Activated naive CD8-positive, alpha-beta T cell treated with anti-CD3 and anti-CD28 coated beads, Interleukin-2, amount 10 ng/mL, durations not matched to agents 7 days and 5 days (primary cell): ENCODE results near the gene SELENOK. TPM values are rescaled to one million over a fixed set of nuclear protein-coding genes. Genes with fewer than 3 reads are reported as not detected.
A peak's percentile ranks its signal among the peaks of the same experiment; 100 is the strongest.

Source experiments
- ATAC-seq: fragments of 150-1000 bp; cut with Tn5 transposase; one replicate; pipeline ENCODE4 v1.10.0; 2021; ENCODE audit warnings: low read depth, moderate library complexity
- POLR2A ChIA-PET: fragments of 350-600 bp; sonication (Branson Sonifier 250); formaldehyde crosslinking; loops from one replicate; lab custom pipeline; 2021; ENCODE audit warnings: antibody characterized with exemption; lab: Charles Lee
- DNase-seq: peaks from one replicate; pipeline ENCODE4 v3.0.0; 2021
- H3K27ac Mint-ChIP-seq: one replicate; pipeline ENCODE4 v1.8.0; 2022; ENCODE audit warnings: mild to moderate bottlenecking, mixed read lengths
- H3K27me3 Mint-ChIP-seq: one replicate; pipeline ENCODE4 v1.8.0; 2022; ENCODE audit warnings: mild to moderate bottlenecking, moderate library complexity, mixed read lengths
- H3K36me3 Mint-ChIP-seq: one replicate; pipeline ENCODE4 v1.8.0; 2021; ENCODE audit warnings: mild to moderate bottlenecking, mixed read lengths
- H3K4me1 Mint-ChIP-seq: one replicate; pipeline ENCODE4 v1.8.0; 2021; ENCODE audit warnings: mixed read lengths
- H3K4me3 Mint-ChIP-seq: one replicate; pipeline ENCODE4 v1.8.0; 2022; ENCODE audit warnings: mild to moderate bottlenecking, moderate library complexity, mixed read lengths
- H3K9me3 Mint-ChIP-seq: one replicate; pipeline ENCODE4 v1.8.0; 2021; ENCODE audit warnings: mixed read lengths
- total RNA-seq, 2 experiments: library from RNA; stranded (reverse); gene quantifications; one replicate each; pipeline ENCODE4 v1.2.3, GENCODE V29; 2021

The SELENOK gene
- total RNA-seq, 2 experiments from 2014 or later = 43.2 to 43.9 TPM

DNA sequence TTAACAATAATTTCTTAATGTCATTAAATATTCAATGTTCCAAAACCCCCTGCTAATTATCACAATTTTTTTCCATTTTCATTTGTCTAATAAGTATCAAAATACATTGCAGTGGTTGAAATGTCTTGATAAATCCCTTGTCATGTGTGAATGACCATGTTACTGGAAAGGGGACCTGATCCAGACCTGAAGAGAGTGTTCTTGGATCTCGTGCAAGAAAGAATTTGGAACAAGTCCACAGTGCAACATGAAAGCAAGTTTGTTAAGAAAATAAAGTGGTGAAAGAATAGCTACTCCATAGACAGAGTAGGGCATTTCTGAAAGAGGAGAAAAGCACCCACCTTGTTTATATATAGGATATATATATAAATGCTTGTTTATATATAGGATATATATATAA, 10.4 kb upstream of the SELENOK start:
- Mint-ChIP-seq H3K4me1 (no peaks in the 10 kb centered on the region), H3K4me3 (no peak overlapping the region), H3K36me3 (no peaks in the 10 kb centered on the region), H3K27me3 (peaks cover 29% of the 10 kb centered on the region), H3K9me3 (peaks cover 2% of the 10 kb centered on the region), H3K27ac (no peak overlapping the region)
- ATAC-seq (no peak), DNase-seq (no peak)
- POLR2A ChIA-PET = no interaction called here

DNA sequence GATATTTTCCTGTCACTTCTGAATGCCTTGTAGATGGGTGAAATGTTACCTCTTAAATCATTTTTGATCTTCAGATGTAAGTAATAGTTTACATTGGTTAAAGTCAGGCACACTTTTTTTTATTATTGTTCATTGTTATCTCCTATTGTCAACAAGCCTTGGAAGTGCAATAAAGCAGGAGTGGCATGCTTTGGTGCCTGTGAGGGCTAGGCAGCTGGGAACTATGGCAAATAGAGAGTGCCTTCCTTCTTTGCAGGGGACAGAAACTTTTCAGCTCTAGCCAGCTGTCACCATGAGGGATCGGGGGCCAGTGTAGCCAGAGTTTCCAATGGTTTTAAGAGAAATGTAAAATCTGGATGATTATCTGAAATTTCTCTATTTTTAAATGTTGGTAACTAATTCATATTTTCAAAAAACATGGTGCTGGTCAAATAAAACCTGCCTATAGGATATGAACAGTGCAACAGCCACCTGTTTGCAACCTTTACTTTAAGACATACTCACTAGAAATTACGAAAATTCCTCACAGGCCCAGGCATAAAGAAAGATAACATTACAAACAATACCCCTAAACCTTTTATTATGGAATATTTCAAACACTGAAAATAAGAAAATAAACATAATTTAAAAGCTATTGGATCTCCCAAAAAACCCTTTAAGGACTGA, 9.1 kb upstream of the SELENOK start:
- POLR2A ChIA-PET = interaction anchor here (0.7 kb wide), 1 partner anchor 9 kb away, joined by 3 read pairs; the partner anchor contains the start of gene SELENOK
- peaks cover 22% of the 10 kb centered on the region for H3K27me3 Mint-ChIP-seq
- H3K4me1 Mint-ChIP-seq = no peaks in the 10 kb centered on the region
- H3K36me3 Mint-ChIP-seq = no peaks in the 10 kb centered on the region
- H3K27ac Mint-ChIP-seq = no peak overlapping the region
- H3K4me3 Mint-ChIP-seq = no peak overlapping the region
- no peak for DNase-seq
- no peak for ATAC-seq
- no peaks in the 10 kb centered on the region for H3K9me3 Mint-ChIP-seq

DNA sequence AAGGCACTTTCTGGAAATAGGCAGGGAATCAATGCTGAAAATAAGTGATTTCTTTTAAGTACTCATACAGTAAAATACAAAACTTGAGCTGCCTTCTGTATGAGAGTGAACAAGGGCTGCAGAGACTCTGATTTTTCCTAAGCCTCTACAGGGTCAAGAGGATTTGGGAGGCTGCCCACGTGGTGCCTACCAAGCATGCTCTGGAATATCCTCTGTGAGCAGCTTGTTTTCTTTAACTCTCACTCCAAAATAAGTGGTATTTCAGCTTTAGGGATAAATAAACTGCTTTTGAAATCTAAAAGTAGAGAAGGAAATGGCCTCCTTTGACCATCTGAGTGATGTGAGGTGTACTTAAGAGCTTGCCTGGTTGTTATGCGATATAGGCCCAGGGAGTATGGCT, 8.1 kb upstream of the SELENOK start:
- ATAC-seq (no peak), DNase-seq (no peak)
- Mint-ChIP-seq H3K27ac (no peak overlapping the region), H3K4me1 (no peaks in the 10 kb centered on the region), H3K4me3 (no peak overlapping the region), H3K9me3 (no peaks in the 10 kb centered on the region), H3K36me3 (no peaks in the 10 kb centered on the region), H3K27me3 (peaks cover 21% of the 10 kb centered on the region)
- POLR2A ChIA-PET = interaction anchor here (0.7 kb wide), 1 partner anchor 8 kb away, joined by 3 read pairs; the partner anchor contains the start of gene SELENOK

DNA sequence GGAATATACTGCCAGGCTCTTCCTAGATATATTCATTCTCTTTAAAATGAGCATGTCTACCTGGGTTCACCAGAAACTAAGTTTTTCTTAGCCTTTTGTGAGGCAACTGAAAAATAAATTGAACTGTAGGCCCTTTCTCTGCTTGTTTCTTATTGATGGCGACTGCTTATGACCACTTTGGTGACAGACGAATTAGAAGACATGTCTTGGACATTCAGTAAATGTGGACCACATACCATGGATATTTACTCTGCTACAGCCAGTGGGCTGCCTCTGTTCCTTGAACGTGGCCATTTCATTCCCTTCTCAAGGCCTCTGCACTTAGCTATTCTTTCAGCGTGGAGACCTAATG, 603 bp upstream of the SELENOK start:
- Mint-ChIP-seq H3K27me3 (peaks cover 22% of the 10 kb centered on the region), H3K27ac (peak overlapping the region; percentile 99), H3K36me3 (peaks cover 13% of the 10 kb centered on the region), H3K4me1 (peaks cover 36% of the 10 kb centered on the region), H3K4me3 (peak overlapping the region; percentile 95), H3K9me3 (peaks cover 5% of the 10 kb centered on the region)
- POLR2A ChIA-PET = interaction anchor here (0.9 to 3.2 kb wide), 3 partner anchors 8 to 544 kb away, joined by 3 to 29 read pairs (median 10); partner anchors contain the start of genes ACTR8 and DCP1A
- ATAC-seq = no peak
- DNase-seq = no peak

DNA sequence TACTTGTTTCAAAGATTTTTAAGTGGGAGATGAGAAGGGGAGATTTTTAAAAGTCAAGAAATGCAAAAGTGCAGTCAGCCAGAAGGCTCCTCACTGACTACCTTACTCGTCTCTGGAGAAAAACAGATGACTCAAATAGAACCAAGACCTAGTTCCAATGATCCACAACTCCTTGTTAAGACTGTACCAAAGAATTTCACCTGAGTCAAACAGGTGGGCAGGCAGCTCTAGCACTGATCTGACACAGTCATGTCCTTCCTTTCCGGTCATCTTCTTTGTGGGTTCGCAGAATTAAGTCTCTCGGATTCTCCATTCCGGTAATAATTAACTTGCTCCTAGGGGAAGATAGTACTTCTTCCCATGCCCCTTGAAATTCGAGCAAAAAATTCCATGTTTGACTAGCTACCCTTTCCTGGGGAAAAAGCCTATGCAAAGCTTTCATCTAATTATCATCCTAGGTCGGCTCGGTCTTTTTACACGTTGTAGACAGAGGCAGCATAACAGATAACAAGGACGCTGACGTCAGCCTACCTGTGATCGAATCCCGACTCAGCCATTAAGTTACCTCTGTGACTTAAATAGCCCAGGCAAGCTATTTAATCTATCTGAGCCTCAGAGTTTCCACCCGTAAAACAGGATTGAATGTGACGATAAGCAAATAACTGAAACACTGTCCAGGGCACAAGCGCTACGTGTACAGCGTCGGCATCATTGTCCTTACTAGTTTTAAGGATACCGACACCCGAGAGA, 758 bp downstream of the SELENOK start:
- H3K4me3 Mint-ChIP-seq = peak overlapping the region; percentile 95
- DNase-seq (no peak), ATAC-seq (peak; percentile 15)
- peak overlapping the region; percentile 99 for H3K27ac Mint-ChIP-seq
- peaks cover 19% of the 10 kb centered on the region for H3K36me3 Mint-ChIP-seq
- H3K4me1 Mint-ChIP-seq = peaks cover 39% of the 10 kb centered on the region
- POLR2A ChIA-PET = interaction anchor here (1.4 to 3.2 kb wide), 2 partner anchors 9 to 543 kb away, joined by 10 to 29 read pairs; partner anchors contain the start of genes ACTR8 and DCP1A
- H3K9me3 Mint-ChIP-seq = peaks cover 5% of the 10 kb centered on the region
- H3K27me3 Mint-ChIP-seq = peaks cover 15% of the 10 kb centered on the region

DNA sequence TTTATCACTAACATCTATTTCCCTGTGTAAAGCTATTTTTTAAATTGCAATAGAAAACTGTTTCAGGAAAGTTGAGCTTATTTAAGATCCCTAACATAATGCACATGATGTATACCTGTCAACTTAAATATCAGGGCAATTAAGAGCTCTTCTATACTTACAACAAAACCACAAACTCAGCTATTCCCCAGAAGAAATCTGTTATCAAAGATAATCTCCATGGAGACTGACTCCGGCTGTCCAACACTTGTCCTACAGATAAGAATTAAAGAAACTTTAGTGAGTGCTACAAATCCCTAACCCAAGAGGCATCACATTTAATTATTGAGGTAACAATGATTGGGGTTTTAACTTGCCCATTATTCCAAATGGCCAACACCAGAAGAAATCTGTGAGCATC, 3.4 kb downstream of the SELENOK start:
- peaks cover 38% of the 10 kb centered on the region for H3K4me1 Mint-ChIP-seq

DNA sequence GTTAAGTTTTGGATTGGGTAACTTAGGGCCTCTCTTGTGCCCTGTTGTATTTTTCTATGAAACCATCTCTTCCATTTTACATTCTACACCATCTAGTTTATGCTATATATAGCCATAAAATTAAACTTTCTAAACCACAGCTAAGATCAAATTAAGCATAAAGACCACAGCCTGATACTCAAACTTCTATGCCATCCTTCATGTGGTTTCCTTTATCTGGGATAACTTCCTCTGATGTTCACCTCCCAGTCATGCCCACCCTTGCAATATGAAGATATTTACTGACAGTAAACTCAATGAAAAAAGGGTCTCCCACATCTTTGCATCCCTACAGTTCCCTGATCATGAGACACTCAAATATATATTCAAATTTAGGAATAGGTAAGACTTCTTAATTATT, 4.2 kb downstream of the SELENOK start:
- Mint-ChIP-seq H3K4me3 (peak overlapping the region; percentile 6), H3K36me3 (peaks cover 20% of the 10 kb centered on the region), H3K4me1 (peaks cover 38% of the 10 kb centered on the region), H3K27me3 (no peaks in the 10 kb centered on the region), H3K27ac (no peak overlapping the region), H3K9me3 (no peaks in the 10 kb centered on the region)
- POLR2A ChIA-PET = no interaction called here
- ATAC-seq (no peak), DNase-seq (no peak)

More for the DNA sequence above, 3.4 kb downstream of the SELENOK start:
- peaks cover under 1% of the 10 kb centered on the region for H3K27me3 Mint-ChIP-seq
- H3K9me3 Mint-ChIP-seq = peaks cover 3% of the 10 kb centered on the region
- POLR2A ChIA-PET = no interaction called here
- ATAC-seq = no peak
- no peak overlapping the region for H3K4me3 Mint-ChIP-seq
- no peak overlapping the region for H3K27ac Mint-ChIP-seq
- H3K36me3 Mint-ChIP-seq = peaks cover 20% of the 10 kb centered on the region
- no peak for DNase-seq

DNA sequence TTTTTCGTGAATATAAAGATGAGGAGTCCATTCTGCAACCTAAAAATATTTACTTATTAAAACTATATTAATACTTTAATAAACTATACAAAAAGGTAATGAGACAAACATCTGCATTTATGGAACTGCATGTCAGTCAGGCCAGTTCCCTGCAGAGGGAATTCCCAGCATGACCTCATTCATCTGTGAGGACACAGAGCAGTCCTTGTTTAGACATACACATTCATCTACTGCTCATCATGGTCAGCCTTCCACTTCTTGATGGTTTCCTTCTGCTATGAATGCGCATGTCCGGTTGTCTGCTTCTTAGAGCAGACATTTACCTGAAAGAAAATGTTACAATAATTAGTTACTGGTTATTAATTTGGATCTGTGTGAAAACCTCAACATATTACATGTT, 6.4 kb downstream of the SELENOK start:
- POLR2A ChIA-PET = no interaction called here
- no peak overlapping the region for H3K27ac Mint-ChIP-seq
- H3K36me3 Mint-ChIP-seq = peaks cover 22% of the 10 kb centered on the region
- H3K9me3 Mint-ChIP-seq = no peaks in the 10 kb centered on the region
- H3K4me3 Mint-ChIP-seq = no peak overlapping the region
- no peak for ATAC-seq
- no peak for DNase-seq
- peaks cover 35% of the 10 kb centered on the region for H3K4me1 Mint-ChIP-seq
- no peaks in the 10 kb centered on the region for H3K27me3 Mint-ChIP-seq

DNA sequence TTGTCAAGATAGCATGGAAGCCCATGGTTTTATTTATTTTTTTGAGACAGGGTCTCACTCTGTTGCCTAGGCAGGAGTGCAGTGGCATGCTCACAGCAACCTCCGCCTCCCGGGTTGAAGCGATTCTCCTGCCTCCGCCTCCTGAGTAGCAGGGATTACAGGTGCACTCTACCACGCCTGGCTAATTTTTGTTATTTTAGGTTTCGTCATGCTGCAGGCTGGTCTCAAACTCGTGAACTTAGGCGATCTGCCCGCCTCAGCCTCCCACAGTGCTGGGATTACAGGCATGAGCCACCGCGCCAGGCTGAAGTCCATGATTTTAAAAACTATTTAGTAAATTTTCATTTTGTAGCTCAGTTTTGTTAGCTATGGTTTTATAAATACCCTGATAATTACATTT, 7.0 kb downstream of the SELENOK start:
- POLR2A ChIA-PET = no interaction called here
- no peaks in the 10 kb centered on the region for H3K9me3 Mint-ChIP-seq
- ATAC-seq (no peak), DNase-seq (no peak)
- peaks cover 34% of the 10 kb centered on the region for H3K4me1 Mint-ChIP-seq
- peaks cover 22% of the 10 kb centered on the region for H3K36me3 Mint-ChIP-seq
- H3K4me3 Mint-ChIP-seq = no peak overlapping the region
- no peak overlapping the region for H3K27ac Mint-ChIP-seq
- no peaks in the 10 kb centered on the region for H3K27me3 Mint-ChIP-seq

DNA sequence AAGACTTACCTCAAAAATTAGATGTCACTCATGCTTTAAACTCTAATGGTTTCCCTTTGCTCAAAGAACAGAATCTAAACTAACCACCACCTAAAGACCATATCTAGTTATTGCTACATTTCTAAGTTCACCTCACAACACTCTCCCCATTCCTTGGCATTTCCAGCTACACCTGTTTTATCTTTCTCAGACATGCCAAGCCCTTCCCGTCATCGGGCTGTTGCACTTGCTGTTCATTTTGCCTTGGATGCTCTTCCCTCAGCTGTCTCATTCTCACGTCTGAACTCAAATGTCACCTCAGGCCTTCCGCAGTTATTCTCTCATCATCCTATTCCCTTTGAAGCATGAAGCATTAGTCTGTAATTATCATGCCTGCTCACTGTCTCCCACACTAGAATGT, 8.7 kb downstream of the SELENOK start:
- Mint-ChIP-seq H3K27ac (peak overlapping the region; percentile 100), H3K27me3 (no peaks in the 10 kb centered on the region), H3K36me3 (peaks cover 21% of the 10 kb centered on the region), H3K4me1 (peaks cover 28% of the 10 kb centered on the region), H3K9me3 (no peaks in the 10 kb centered on the region), H3K4me3 (peak overlapping the region; percentile 100)
- ATAC-seq (no peak), DNase-seq (no peak)
- POLR2A ChIA-PET = interaction anchor here (3.6 kb wide), 1 partner anchor 8 kb away, joined by 29 read pairs; the partner anchor contains the start of gene SELENOK

DNA sequence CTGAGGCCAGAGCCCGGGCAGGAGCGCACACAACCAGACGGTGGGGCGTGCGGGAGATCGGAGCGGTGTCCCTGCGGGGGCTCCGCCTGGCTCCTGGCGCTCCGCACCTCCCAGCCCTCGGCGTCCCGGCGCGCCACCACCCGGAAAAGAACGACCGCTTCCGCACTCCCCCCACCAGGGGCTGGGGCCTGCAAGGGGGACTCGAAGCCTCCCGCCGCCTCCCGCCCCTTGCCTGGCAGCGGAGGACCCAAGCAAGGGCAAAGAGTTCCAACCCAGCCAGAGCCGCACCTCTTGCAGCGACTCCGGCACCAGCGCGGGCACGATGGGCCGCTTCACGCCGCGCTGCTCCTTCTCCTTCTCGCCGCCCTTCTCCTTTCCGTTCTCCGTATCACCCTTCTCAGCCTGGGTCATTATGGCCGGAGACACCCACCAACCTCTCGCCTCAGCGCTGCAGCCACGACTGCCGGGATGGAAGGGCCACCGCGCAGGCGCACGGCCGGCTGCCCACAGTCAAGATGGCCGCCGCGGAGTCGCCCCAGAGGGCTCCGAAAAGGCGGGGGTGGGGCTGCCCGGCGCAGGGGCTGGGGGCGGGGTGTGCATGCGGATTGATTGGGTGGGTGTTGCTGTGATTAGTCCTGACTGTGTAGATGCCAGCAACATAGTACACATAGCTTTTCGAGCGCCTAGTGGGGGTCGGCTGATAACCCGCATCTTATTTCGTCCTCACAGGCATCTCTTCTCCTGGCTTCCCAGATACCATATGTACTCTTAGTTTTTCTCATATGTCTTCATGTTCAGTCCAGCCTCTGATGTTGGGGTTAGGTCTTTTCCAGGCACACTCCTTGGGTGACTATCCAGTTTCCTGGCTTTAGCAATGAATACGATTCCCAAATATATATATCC, 9.7 kb downstream of the SELENOK start, which contains the start of gene ACTR8:
TSS of gene ACTR8 (minus strand) at position 462 of the 903 bp plus-strand sequence. CDS start at position 411, 51 bp downstream.
- POLR2A ChIA-PET = interaction anchor here (1.7 to 3.6 kb wide), 2 partner anchors 9 to 534 kb away, joined by 5 to 29 read pairs; partner anchors contain the start of genes DCP1A and SELENOK
- Mint-ChIP-seq H3K9me3 (no peaks in the 10 kb centered on the region), H3K4me1 (peaks cover 22% of the 10 kb centered on the region), H3K36me3 (peaks cover 28% of the 10 kb centered on the region), H3K27me3 (no peaks in the 10 kb centered on the region), H3K27ac (peak within 1 kb of the TSS; percentile 100), H3K4me3 (peak within 1 kb of the TSS; percentile 100)
- ATAC-seq = peak; percentile 95
- DNase-seq = peak; percentile 91

DNA sequence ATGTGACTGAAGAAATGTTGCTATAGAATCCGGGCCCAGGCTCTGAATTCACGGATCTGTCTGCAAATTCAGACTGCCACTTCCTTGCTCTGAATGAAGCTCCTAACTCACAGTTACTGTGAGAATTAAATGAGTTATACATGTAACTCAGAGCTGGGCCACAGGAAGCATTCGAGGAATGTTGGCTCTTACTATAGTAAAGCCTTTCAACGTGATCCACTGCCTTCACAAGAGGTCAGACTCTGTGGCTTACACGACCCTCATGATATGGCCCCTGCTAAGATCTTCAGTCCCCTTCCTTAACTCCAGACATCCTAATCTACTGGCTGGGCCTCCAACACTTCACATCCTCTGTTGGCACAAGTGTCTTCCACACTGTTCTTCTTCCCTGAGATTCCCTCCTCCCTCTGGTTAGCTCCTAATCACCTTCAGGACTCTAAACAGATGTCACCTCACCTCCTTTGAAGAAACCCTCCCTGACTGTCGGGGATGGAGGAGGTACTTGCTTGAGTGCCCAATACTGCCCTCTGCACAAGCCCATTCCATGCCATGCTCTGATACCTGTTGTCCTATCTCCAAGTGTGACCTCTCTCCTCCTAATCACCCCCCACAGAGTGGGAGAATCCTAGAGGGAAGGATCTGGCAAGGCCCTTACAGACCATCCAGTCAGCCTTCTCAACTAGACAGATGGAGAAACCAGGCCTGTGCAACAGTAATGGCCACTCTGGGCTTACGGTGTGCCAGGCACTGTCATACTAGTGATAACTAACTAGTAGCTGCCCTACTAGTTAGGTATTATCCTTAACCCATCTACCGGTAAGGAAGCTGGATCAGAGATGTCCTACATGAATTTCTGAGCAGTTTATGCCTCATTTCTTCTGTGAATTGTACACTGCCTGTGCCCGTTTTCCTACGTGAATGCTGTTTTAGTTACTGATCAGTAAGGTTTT, 11.0 kb downstream of the SELENOK start:
- Mint-ChIP-seq H3K27me3 (no peaks in the 10 kb centered on the region), H3K4me3 (peak overlapping the region; percentile 100), H3K27ac (peak overlapping the region; percentile 100), H3K9me3 (no peaks in the 10 kb centered on the region), H3K36me3 (peaks cover 30% of the 10 kb centered on the region), H3K4me1 (peaks cover 22% of the 10 kb centered on the region)
- DNase-seq (no peak), ATAC-seq (no peak)
- POLR2A ChIA-PET = interaction anchor here (1.7 to 3.6 kb wide), 2 partner anchors 11 to 533 kb away, joined by 5 to 29 read pairs; partner anchors contain the start of genes DCP1A and SELENOK
